GM12878 (cell line): Measurements from ENCODE around the gene PRSS27. TPM values are rescaled to one million over a fixed set of nuclear protein-coding genes. Genes with fewer than 3 reads are reported as not detected.
"Not testable (repeated sequence)": the region's sequence is repeated elsewhere in the genome, so short reads cannot be mapped to it uniquely, and the experiment has no call there.

Experiments used
- ATAC-seq: fragments of 200-7000 bp; cut with Tn5 transposase; 3 replicates; pipeline ENCODE4 v1.9.1; 2020; ENCODE audit warnings: mild to moderate bottlenecking, moderate library complexity
- BruUV-seq: library from RNA; stranded (reverse); fragments of 400-500 nt; replicated peaks from 2 replicates; lab custom pipeline; 2021; lab: Mats Ljungman, UMichigan
- CTCF ChIA-PET: fragments of 300-600 bp; sonication (Branson Sonifier 250); formaldehyde crosslinking; extraction: SDS; loops from one replicate; lab custom pipeline; 2021; ENCODE audit warnings: inconsistent platforms; lab: Yijun Ruan, JAX
- POLR2A ChIA-PET: fragments of 350-600 bp; formaldehyde crosslinking; extraction: SDS; loops from one replicate; lab custom pipeline; 2021; ENCODE audit warnings: inconsistent platforms; lab: Charles Lee
- RAD21 ChIA-PET: fragments of 300-600 bp; sonication (Branson Sonifier 250); formaldehyde crosslinking; loops from one replicate; lab custom pipeline; 2023; ENCODE audit warnings: antibody characterized with exemption; ENCODE audit not compliant: unreplicated experiment; lab: Charles Lee
- SMC1A ChIA-PET: fragments of 300-600 bp; sonication (Branson Sonifier 250); formaldehyde crosslinking; loops from one replicate; lab custom pipeline; 2023; ENCODE audit not compliant: unreplicated experiment, uncharacterized antibody; lab: Charles Lee
- DNase-seq: peaks from one replicate; pipeline ENCODE4 v3.0.0-alpha.2; 2011; ENCODE audit warnings: low read depth, low spot score
- FAIRE-seq: peaks from 3 replicates; lab custom pipeline; 2011; peaks lifted over from hg19 to GRCh38; lab: Jason Lieb, UNC
- H2AFZ ChIP-seq: 2 replicates; pipeline ENCODE4 v1.6.0; 2011; ENCODE audit warnings: low read depth, low read length, control low read depth; ENCODE audit not compliant: control insufficient read depth
- H3K27ac ChIP-seq: 2 replicates; pipeline ENCODE4 v1.5.1; 2011; ENCODE audit warnings: control low read depth; ENCODE audit not compliant: control insufficient read depth, insufficient read depth
- H3K27me3 ChIP-seq, 2 experiments: replicated peaks in 1 of 2; 2 replicates each; pipeline versions ENCODE4 v1.6.0 to v1.6.1; 2011; ENCODE audit warnings: low read length in 1 of 2; ENCODE audit not compliant: control insufficient read depth in 2 of 2, insufficient read depth in 2 of 2
- H3K36me3 ChIP-seq, 2 experiments: 2 replicates each; pipeline ENCODE4 v1.5.1; 2011; ENCODE audit warnings: low read length in 1 of 2; ENCODE audit not compliant: control insufficient read depth in 2 of 2, insufficient read depth in 2 of 2
- H3K4me1 ChIP-seq: 2 replicates; pipeline ENCODE4 v1.6.1; 2011; ENCODE audit warnings: mild to moderate bottlenecking, low read length, moderate library complexity, mixed read lengths; ENCODE audit not compliant: control insufficient read depth, insufficient read depth
- H3K4me2 ChIP-seq: 2 replicates; pipeline ENCODE4 v1.6.0; 2011; ENCODE audit warnings: control low read depth; ENCODE audit not compliant: control insufficient read depth, insufficient read depth
- H3K4me3 ChIP-seq: fragments of 200-600 bp; sonication (generic); 2 replicates; pipeline ENCODE4 v1.5.1; 2016
- H3K79me2 ChIP-seq: 2 replicates; pipeline ENCODE4 v1.6.0; 2011; ENCODE audit warnings: low read length; ENCODE audit not compliant: control insufficient read depth, insufficient read depth
- H3K9ac ChIP-seq: 2 replicates; pipeline ENCODE4 v1.8.0; 2011; ENCODE audit warnings: low read length, control low read depth, mixed read lengths; ENCODE audit not compliant: control insufficient read depth, insufficient read depth
- H3K9me3 ChIP-seq: replicated peaks from 3 replicates; pipeline ENCODE4 v1.5.1; 2011; ENCODE audit warnings: mild to moderate bottlenecking, low read length; ENCODE audit not compliant: control insufficient read depth, insufficient read depth
- H4K20me1 ChIP-seq: 2 replicates; pipeline ENCODE4 v1.6.0; 2011; ENCODE audit not compliant: control insufficient read depth, insufficient read depth
- CTCF ChIP-seq, 3 experiments: IDR thresholded peaks in 2 of 3; conservative IDR thresholded peaks in 1 of 3; 2 replicates each; pipeline ENCODE4 v1.5.1; 2011; ENCODE audit warnings: low read depth in 3 of 3, low read length in 3 of 3, mild to moderate bottlenecking in 3 of 3, control low read depth in 2 of 3, moderate library complexity in 2 of 3, inconsistent platforms in 1 of 3, mixed read lengths in 1 of 3; ENCODE audit not compliant: control insufficient read depth in 2 of 3, insufficient read depth in 1 of 3; ENCODE audit errors: extremely low read depth in 1 of 3
- LARP7 ChIP-seq: fragments of 450-650 bp; IDR thresholded peaks from 2 replicates; pipeline ENCODE4 v1.6.1; 2017; ENCODE audit warnings: mild to moderate bottlenecking
- MLLT1 ChIP-seq: fragments of 450-650 bp; IDR thresholded peaks from 2 replicates; pipeline ENCODE4 v1.6.1; 2016; ENCODE audit warnings: mild to moderate bottlenecking
- ZNF217 ChIP-seq: fragments of 450-650 bp; IDR thresholded peaks from 2 replicates; pipeline ENCODE4 v1.6.1; 2017; ENCODE audit warnings: antibody characterized with exemption, mild to moderate bottlenecking
- WGBS: methylation state at CpG from one replicate; pipeline ENCODE4 v1.1.6; 2016; ENCODE audit warnings: low lambda C conversion rate; ENCODE audit not compliant: insufficient replicate concordance, insufficient coverage; ENCODE audit errors: missing lambda C conversion rate; 5-methylcytosine and 5-hydroxymethylcytosine counted together
- in situ Hi-C: fragments of 300-500 bp; cut with MboI; formaldehyde crosslinking; loops from 9 replicates; pipeline ENCODE4 v1.14.3; 2018; ENCODE audit warnings: mixed read lengths
- intact Hi-C: fragments of 100-400 bp; cut with micrococcal nuclease; formaldehyde crosslinking; loops from one replicate; pipeline ENCODE4 v1.14.2; 2022; ENCODE audit not compliant: unreplicated experiment
- polyA plus RNA-seq, 11 experiments: library from polyadenylated mRNA; depleted of rRNA in 4 of 11; unstranded in 6 of 11; stranded (reverse) in 5 of 11; fragments of >200 nt; fragmentation: Nextera tagmentation in 4 of 11; fragmentation: Illumina TruSeq in 1 of 11; extraction: Ambion mirVana in 4 of 11; extraction: Trizol in 1 of 11; gene quantifications; 1 replicate in 1 of 11; 2 replicates in 10 of 11; pipeline versions ENCODE4 v1.2.1 to v1.2.3, GENCODE V29; 2011 to 2016; ENCODE audit warnings: inconsistent platforms in 2 of 11, missing spikeins in 2 of 11, low read depth in 1 of 11
- total RNA-seq, 4 experiments: library from RNA; depleted of rRNA in 3 of 4; stranded (reverse); fragments of >200 nt in 3 of 4; fragmentation: Illumina TruSeq in 1 of 4; extraction: Trizol in 1 of 4; gene quantifications; 2 replicates each; pipeline versions ENCODE4 v1.2.1 to v1.2.3, GENCODE V29; 2013 to 2021

PRSS27 gene
- total and polyA plus RNA-seq, 10 of the 15 experiments (the other 5 are each of a cell fraction or from before 2014, with no cell fraction given), result 0.18 to 1.8 (median 0.51) TPM; not detected in 2

- POLR2A ChIA-PET, result no interaction called here
- SMC1A ChIA-PET, result no interaction called here
- Histone ChIP-seq H3K27ac (peak overlapping the region; percentile 11; the same call in 1 of the 2 replicates), H3K27me3 (no peaks in the 10 kb centered on the region), H3K9ac (0 out of 2 replicates have a peak overlapping the region, but pooled peaks have one; percentile 28), H3K79me2 (peaks cover 9% of the 10 kb centered on the region), H2AFZ (no peak overlapping the region), H4K20me1 (no peaks in the 10 kb centered on the region), H3K4me2 (peak overlapping the region; percentile 82), H3K9me3 (no peaks in the 10 kb centered on the region), H3K36me3 (peaks cover 0 to 3% of the 10 kb centered on the region in 2 experiments; a peak in 1 of 4 replicates), H3K4me3 (peak overlapping the region; percentile 60), H3K4me1 (peaks cover 7% of the 10 kb centered on the region)
- intact Hi-C loops, result no loop called here
- RAD21 ChIA-PET, result no interaction called here
- BruUV-seq, result no TSS peak
- ATAC-seq, result no peak
- CTCF ChIA-PET, result no interaction called here
- no peak for TF ChIP-seq ZNF217
- TF ChIP-seq MLLT1, result 0 out of 2 replicates have a peak, but pooled peaks have one; percentile 43
- TF ChIP-seq LARP7, result no peak
- no peak for FAIRE-seq
- in situ Hi-C loops, result no loop called here
- WGBS, result 90% methylated on average over 13 of the region's 13 CpGs
- no peak for DNase-seq
Measured at GRCh38 chr16:2671741-2672140, 48.3 kb downstream of the PRSS27 start.

- in situ Hi-C loops, H3K9ac ChIP-seq, H3K9me3 ChIP-seq, DNase-seq, RAD21 ChIA-PET, H3K36me3 ChIP-seq, H3K4me1 ChIP-seq, H3K27me3 ChIP-seq, BruUV-seq, H2AFZ ChIP-seq, intact Hi-C loops, H4K20me1 ChIP-seq, POLR2A ChIA-PET, H3K79me2 ChIP-seq: not testable (repeated sequence)
- FAIRE-seq, result peak; percentile 81
- WGBS, result 11% methylated on average over 10 of the region's 10 CpGs
- CTCF ChIA-PET, result interaction anchor here (1.2 kb wide), 1 partner anchor 68 kb away, joined by 5 read pairs; no protein-coding TSS in a partner anchor
- H3K4me3 ChIP-seq, result peak overlapping the region; percentile 21
- TF ChIP-seq CTCF (IDR thresholded peaks at IDR 0.05 in 2 of 3, conservative IDR thresholded peaks at IDR 0.05 in 1 of 3; ENCODE audit: control insufficient read depth in 2 of 3, extremely low read depth in 1 of 3, insufficient read depth in 1 of 3, low read depth in 3 of 3, low read length in 3 of 3), result peak; percentile 34 to 50 (median 46); a peak in 5 of 6 replicates
- SMC1A ChIA-PET, result interaction anchor here (1.4 kb wide), 1 partner anchor 197 kb away, joined by 4 read pairs; no protein-coding TSS in a partner anchor
- H3K27ac ChIP-seq, result peak overlapping the region; percentile 11; the same call in 1 of the 2 replicates
- peak overlapping the region; percentile 25; the same call in 1 of the 2 replicates for H3K4me2 ChIP-seq
- ATAC-seq, result peak; percentile 65
Measured at GRCh38 chr16:2671193-2671592, 48.8 kb downstream of the PRSS27 start.
